Ectodermal cell (in vitro differentiated cells): ENCODE results near the gene GHRH.

ENCODE experiments used
- H3K27ac ChIP-seq: 2 replicates; pipeline ENCODE4 v1.7.0; 2013; ENCODE audit warnings: mild to moderate bottlenecking, low read depth, low read length; ENCODE audit not compliant: insufficient read depth, poor library complexity, severe bottlenecking
- H3K27me3 ChIP-seq: 2 replicates; pipeline ENCODE4 v1.7.0; 2013; ENCODE audit warnings: mild to moderate bottlenecking, low read length; ENCODE audit not compliant: insufficient read depth, control insufficient read depth, poor library complexity, severe bottlenecking
- H3K36me3 ChIP-seq: one replicate; pipeline ENCODE4 v1.7.0; 2013; ENCODE audit warnings: low read length; ENCODE audit not compliant: control insufficient read depth, insufficient read depth
- H3K4me1 ChIP-seq: one replicate; pipeline ENCODE4 v1.7.0; 2013; ENCODE audit warnings: low read length; ENCODE audit not compliant: control insufficient read depth, insufficient read depth
- H3K4me3 ChIP-seq: 2 replicates; pipeline ENCODE4 v1.7.0; 2013; ENCODE audit warnings: low read depth, low read length, control low read depth; ENCODE audit not compliant: insufficient read depth
- H3K9me3 ChIP-seq: 2 replicates; pipeline ENCODE4 v1.7.0; 2013; ENCODE audit warnings: mild to moderate bottlenecking, low read length, moderate library complexity; ENCODE audit not compliant: control insufficient read depth
- WGBS, 2 experiments: methylation state at CpG; one replicate each; pipeline ENCODE4 v1.1.7; 2013; ENCODE audit warnings: missing lambda C conversion rate in 2 of 2; 5-methylcytosine and 5-hydroxymethylcytosine counted together

Gene GHRH

DNA sequence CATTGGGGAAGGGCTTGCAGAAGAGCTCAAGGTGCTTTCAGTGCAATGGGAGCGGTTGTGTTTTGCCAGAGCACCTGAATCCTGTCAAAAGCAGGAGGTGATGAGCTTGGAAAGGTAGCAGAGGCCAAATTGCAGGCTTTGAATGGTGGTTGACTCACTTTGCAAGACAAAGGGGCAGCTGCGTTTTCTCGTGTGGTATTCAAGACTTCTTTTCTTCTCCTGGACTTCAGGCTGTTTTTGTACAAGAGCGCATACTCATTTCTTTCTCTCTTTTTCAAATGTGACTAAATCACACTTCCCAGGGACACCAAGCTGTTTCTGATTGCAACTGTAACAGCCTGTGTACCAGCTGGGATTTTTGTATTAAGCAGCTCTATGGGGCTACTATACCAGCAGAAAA, 32.3 kb downstream of the GHRH start:
- Histone ChIP-seq H3K36me3 (peaks cover 78% of the 10 kb centered on the region), H3K4me1 (peaks cover 17% of the 10 kb centered on the region), H3K27ac (peak overlapping the region; percentile 80)

DNA sequence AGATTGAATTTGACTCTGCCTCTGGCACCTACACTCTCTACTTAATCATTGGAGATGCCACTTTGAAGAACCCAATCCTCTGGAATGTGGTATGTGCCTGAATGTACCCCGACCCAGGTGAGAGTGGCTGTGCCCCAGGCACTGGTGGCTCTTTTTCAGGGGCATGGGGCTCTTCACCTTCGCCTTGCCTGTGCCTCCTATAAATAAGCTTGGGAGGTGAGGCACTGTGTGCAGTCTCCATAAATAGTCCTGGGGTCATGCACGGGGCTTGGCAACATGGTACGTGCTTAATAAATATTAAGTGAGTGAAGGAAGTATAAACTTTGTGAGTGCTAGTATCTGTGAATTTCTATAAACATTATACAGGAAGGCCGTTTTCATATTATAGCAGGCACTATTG, 33.0 kb downstream of the GHRH start:
- Histone ChIP-seq H3K27ac (peak overlapping the region; percentile 80), H3K4me3 (no peak overlapping the region), H3K4me1 (peaks cover 17% of the 10 kb centered on the region), H3K9me3 (no peaks in the 10 kb centered on the region), H3K27me3 (no peaks in the 10 kb centered on the region), H3K36me3 (peaks cover 78% of the 10 kb centered on the region)
- 92 to 94% methylated on average over 5 of the region's 5 CpGs for WGBS, 2 experiments

More for the DNA sequence above, 32.3 kb downstream of the GHRH start:
- Histone ChIP-seq H3K4me3 (no peak overlapping the region), H3K9me3 (no peaks in the 10 kb centered on the region), H3K27me3 (no peaks in the 10 kb centered on the region)
- WGBS, 2 experiments: 30 to 41% methylated on average over 4 of the region's 4 CpGs

DNA sequence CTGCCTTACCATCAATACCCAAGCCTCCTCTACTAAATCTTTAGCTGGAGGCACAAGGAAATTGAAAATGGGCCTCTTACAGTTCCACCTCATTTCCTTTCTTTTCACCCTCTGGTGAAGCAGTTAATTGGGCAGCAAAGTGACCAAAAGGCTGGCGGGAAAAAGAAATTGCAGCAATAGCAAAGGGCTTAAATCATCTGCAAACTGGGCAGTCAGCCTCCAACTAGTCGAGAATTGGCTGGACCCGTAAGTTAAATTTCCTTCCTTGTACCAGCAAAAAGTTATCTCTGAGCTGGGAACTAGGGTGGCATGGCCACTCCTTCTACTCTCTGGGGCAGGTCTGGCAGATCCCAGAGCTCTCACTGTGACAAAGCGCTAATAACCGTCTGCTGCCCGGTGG, 33.5 kb downstream of the GHRH start:
- peaks cover 75% of the 10 kb centered on the region for H3K36me3 ChIP-seq
- no peaks in the 10 kb centered on the region for H3K27me3 ChIP-seq
- H3K27ac ChIP-seq: peak overlapping the region; percentile 1
- whole genome bisulfite sequencing, 2 experiments: 94 to 95% methylated on average over 6 of the region's 6 CpGs
- H3K4me1 ChIP-seq: peaks cover 17% of the 10 kb centered on the region
- no peak overlapping the region for H3K4me3 ChIP-seq
- no peaks in the 10 kb centered on the region for H3K9me3 ChIP-seq

DNA sequence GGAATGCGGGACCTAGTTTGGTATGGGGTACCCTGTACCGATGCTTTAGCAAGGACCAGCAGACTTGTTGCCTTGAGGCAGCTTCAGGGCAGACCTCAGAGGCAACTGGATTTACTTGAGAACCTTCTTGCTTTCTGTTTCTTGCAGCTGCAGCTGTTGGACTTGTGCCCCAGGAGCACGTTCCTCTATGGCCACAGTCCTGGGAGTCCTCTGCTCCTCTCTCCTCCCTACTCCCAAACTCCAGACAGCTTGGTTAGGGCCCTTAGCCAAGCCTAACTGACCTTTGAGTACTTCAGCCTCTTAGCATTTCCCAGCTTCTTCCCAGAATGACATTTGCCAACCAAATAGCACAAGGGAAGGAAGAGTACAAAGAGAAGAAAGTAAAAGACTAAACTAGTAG, 34.7 kb downstream of the GHRH start:
- no peak overlapping the region for H3K4me3 ChIP-seq
- H3K9me3 ChIP-seq: no peaks in the 10 kb centered on the region
- no peaks in the 10 kb centered on the region for H3K27me3 ChIP-seq
- H3K36me3 ChIP-seq: peaks cover 75% of the 10 kb centered on the region
- H3K4me1 ChIP-seq: peaks cover 16% of the 10 kb centered on the region
- no peak overlapping the region for H3K27ac ChIP-seq
- WGBS, 2 experiments: 95 to 96% methylated on average over 3 of the region's 3 CpGs

DNA sequence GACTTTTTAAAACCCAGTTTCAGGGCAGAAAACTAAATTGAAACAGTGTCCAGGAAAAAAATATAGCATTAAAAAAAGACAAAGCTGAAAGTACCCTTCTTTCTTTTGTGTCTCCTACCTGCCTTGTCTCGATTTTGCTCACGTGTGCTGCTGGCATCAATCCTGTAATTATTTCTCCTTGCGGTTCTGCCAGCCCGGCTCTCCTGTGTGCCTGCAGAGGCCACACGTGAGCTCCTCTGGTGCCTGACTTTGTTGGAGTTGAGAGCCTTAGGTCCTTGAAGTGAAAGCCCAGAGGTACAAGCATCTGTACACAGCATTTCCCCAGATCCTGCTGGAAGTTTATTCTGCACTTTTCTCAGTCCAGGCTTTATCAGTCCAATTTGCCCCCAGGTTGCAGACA, 36.5 kb downstream of the GHRH start:
- no peak overlapping the region for H3K4me3 ChIP-seq
- H3K27me3 ChIP-seq: no peaks in the 10 kb centered on the region
- peaks cover 18% of the 10 kb centered on the region for H3K4me1 ChIP-seq
- 91 to 99% methylated on average over 5 of the region's 5 CpGs for WGBS, 2 experiments
- H3K27ac ChIP-seq: no peak overlapping the region
- peaks cover 67% of the 10 kb centered on the region for H3K36me3 ChIP-seq
- no peaks in the 10 kb centered on the region for H3K9me3 ChIP-seq

DNA sequence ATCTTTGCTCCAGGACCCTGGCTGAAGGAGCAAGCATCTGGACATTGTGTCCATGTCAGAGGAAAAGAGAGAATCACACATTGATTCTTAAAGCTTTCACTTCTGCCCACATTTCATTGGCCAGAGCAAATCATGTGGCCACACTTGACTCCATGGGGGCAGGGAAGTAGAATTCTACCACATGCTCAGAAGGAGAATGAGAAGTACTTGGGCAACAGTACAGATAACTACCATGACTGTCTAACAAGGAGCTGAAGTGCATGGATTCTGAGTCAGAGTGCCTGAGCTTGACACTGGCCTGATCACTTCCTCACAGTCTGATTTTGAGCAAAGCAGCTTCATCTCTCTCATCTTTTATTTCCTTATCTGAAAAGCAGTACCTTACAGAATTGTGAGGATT, 38.6 kb downstream of the GHRH start:
- Histone ChIP-seq H3K27ac (no peak overlapping the region), H3K4me1 (peaks cover 6% of the 10 kb centered on the region)

DNA sequence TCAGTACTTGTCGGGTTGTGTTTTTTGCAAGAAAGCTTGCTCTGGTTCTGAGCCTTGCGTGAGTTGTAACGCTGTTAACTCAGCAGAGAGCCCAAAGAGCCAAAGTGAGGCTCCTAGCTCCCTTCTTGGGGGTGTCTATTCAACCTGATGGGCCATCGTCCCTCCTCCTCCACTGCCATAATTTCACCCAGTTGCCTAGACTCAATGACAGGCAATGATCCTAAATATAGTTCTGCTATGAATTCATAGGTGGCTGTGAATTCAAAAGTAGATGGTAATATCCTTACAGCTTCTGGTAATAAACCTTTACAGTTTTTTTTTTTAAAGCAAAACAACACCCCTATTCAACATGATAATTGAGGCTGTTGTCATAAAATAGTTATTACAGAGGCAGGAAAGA, 39.5 kb downstream of the GHRH start:
- H3K27ac ChIP-seq: no peak overlapping the region
- H3K27me3 ChIP-seq: no peaks in the 10 kb centered on the region
- no peaks in the 10 kb centered on the region for H3K9me3 ChIP-seq
- H3K4me3 ChIP-seq: no peak overlapping the region
- peaks cover 6% of the 10 kb centered on the region for H3K4me1 ChIP-seq
- peaks cover 48% of the 10 kb centered on the region for H3K36me3 ChIP-seq
- 94 to 100% methylated on average over 4 of the region's 4 CpGs for WGBS, 2 experiments

More for the DNA sequence above, 38.6 kb downstream of the GHRH start:
- Histone ChIP-seq H3K9me3 (no peaks in the 10 kb centered on the region), H3K36me3 (peaks cover 54% of the 10 kb centered on the region), H3K27me3 (no peaks in the 10 kb centered on the region), H3K4me3 (no peak overlapping the region)

DNA sequence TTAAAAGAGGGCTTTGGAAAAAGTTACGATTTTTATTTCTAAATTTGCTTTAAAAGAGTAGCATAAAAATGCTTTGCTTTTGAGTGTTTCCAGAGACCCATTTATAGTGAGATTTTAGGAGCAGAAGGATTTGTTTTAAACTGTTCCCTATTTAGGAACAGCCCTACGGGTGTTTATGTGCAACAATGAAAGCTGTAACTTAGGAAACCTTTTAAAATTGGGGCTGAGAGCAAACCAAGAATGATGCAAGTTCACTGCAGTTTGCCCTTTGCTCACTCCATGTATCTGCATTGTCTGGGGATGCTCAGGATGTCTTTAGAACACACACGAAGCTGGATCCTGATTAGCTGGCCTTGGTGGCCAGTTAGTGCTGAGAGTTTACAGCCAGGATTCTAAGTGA, 40.9 kb downstream of the GHRH start:
- Histone ChIP-seq H3K4me3 (no peak overlapping the region), H3K27me3 (no peaks in the 10 kb centered on the region), H3K27ac (peak overlapping the region; percentile 3), H3K36me3 (peaks cover 38% of the 10 kb centered on the region), H3K9me3 (no peaks in the 10 kb centered on the region), H3K4me1 (peaks cover 6% of the 10 kb centered on the region)
- WGBS, 2 experiments: 86 to 89% methylated on average over 3 of the region's 3 CpGs

DNA sequence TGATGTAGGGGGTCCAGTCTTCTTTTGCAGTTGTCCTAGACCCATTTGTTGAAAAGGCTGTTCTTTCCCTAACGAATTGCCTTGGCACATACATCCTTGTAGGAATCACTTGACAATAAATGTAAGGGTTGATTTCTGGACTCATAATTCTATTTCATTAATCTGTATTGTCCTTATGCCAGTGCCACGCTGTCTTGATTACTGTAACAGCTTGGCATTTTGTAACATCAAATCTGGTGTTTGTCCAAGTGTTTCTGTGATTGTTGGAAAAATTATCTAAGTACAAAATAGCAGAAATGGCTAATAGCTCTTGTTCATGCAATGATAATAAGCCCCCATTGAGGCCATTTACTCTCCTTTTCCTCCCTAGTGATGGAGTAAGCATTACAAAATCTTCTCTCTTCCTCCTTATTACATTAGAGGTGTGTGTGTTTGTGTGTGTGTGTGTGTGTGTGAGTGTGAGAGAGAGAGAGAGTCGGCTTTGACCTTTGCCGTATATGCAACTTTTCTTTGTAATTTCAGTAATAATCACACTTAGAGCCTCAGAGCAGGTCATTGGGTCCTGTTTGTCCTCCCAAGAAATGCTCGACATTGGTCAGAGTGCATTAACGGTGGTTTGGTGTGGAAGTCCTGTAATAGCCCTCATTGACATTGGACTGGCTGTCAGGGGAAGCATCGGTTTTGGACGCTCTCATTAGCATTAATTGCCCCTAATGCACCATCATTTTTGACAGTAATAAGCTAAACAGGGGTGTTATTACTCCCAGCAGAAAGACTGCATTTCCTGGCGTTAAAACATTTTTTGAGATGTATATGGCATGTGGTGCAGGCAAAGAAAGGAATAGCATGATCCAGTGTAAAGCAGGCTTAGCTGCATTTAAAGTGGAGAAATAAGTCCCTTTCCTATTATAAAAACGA, 41.6 kb downstream of the GHRH start:
- H3K9me3 ChIP-seq: no peaks in the 10 kb centered on the region
- H3K27ac ChIP-seq: peak overlapping the region; percentile 3
- H3K4me3 ChIP-seq: no peak overlapping the region
- H3K27me3 ChIP-seq: no peaks in the 10 kb centered on the region
- H3K36me3 ChIP-seq: peaks cover 38% of the 10 kb centered on the region
- H3K4me1 ChIP-seq: peaks cover 6% of the 10 kb centered on the region
- WGBS, 2 experiments: 89 to 90% methylated on average over 8 to 10 of the region's 10 CpGs

DNA sequence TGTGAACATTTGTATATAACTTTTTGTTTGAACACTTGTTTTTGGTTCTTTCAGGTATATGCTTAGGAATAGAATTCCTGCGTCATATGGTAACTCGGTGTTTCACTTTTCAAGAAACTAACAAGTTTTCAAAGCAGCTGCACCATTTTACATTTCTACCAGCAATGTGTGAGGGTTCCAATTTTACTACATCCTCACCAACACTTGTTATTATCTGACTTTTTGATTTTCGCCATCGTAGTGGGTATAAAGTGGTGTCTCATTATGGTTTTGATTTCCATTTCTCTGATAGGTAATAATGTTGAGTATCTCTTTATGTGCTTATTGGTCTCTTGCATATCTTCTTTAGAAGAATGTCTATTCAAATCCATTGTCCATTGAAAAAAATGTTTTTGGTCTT, 42.6 kb downstream of the GHRH start:
- H3K4me1 ChIP-seq: peaks cover 6% of the 10 kb centered on the region
- H3K36me3 ChIP-seq: peaks cover 30% of the 10 kb centered on the region
- H3K4me3 ChIP-seq: no peak overlapping the region
- H3K9me3 ChIP-seq: no peaks in the 10 kb centered on the region
- 73 to 75% methylated on average over 4 of the region's 4 CpGs for WGBS, 2 experiments
- no peaks in the 10 kb centered on the region for H3K27me3 ChIP-seq
- no peak overlapping the region for H3K27ac ChIP-seq
